PC-3 (cell line): ENCODE results near the gene ABHD11.

Experiments used
- EZH2 ChIP-seq: fragments of 300-600 bp; sonication (generic); IDR thresholded peaks from one replicate; pipeline ENCODE4 v1.6.1; 2017; ENCODE audit warnings: antibody characterized with exemption, mild to moderate bottlenecking, low read length; ENCODE audit not compliant: unreplicated experiment
- TF ChIP-seq, protein P1 (sequence below): fragments of 300-600 bp; sonication (generic); conservative IDR thresholded peaks from 2 replicates; pipeline ENCODE4 v1.5.1; 2017; ENCODE audit warnings: antibody characterized with exemption, low read depth, mild to moderate bottlenecking, low read length

DNA sequence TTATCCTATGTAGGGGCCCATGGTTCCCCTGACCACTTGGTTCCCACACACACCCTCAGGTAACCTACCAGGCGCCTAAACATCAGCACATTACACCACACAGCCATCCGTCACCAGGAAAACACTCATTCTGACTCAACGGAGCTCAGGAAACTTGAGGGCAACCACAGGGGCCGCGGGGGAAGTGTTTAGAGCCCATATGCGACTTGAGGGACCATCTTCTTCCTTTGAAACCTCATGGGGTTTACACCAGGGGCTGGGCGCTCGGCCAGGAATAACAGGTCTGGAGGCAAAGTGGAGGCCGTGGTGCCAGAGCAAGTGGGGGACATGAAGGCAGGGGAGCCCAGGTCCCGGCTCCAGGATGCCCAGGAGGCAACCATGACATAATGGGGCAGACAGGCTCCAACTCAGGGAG is 20.6 kb downstream of the ABHD11 start:
- TF ChIP-seq EZH2 = no peak
- TF ChIP-seq, protein P1, sequence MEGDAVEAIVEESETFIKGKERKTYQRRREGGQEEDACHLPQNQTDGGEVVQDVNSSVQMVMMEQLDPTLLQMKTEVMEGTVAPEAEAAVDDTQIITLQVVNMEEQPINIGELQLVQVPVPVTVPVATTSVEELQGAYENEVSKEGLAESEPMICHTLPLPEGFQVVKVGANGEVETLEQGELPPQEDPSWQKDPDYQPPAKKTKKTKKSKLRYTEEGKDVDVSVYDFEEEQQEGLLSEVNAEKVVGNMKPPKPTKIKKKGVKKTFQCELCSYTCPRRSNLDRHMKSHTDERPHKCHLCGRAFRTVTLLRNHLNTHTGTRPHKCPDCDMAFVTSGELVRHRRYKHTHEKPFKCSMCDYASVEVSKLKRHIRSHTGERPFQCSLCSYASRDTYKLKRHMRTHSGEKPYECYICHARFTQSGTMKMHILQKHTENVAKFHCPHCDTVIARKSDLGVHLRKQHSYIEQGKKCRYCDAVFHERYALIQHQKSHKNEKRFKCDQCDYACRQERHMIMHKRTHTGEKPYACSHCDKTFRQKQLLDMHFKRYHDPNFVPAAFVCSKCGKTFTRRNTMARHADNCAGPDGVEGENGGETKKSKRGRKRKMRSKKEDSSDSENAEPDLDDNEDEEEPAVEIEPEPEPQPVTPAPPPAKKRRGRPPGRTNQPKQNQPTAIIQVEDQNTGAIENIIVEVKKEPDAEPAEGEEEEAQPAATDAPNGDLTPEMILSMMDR = no peak
